CD4-positive, alpha-beta T cell treated with Interleukin-6 at 100 ng/mL for 8 hours (primary cell): ENCODE results near the gene SWAP70.

Experiments used
- DNase-seq: peaks from one replicate; pipeline ENCODE4 v3.0.0-alpha.2; 2020; ENCODE audit warnings: mixed read lengths, low spot score

SWAP70 gene

GRCh38 chr11:9776203-9776602, 112.3 kb downstream of the SWAP70 start:
- DNase-seq = no peak

DNA sequence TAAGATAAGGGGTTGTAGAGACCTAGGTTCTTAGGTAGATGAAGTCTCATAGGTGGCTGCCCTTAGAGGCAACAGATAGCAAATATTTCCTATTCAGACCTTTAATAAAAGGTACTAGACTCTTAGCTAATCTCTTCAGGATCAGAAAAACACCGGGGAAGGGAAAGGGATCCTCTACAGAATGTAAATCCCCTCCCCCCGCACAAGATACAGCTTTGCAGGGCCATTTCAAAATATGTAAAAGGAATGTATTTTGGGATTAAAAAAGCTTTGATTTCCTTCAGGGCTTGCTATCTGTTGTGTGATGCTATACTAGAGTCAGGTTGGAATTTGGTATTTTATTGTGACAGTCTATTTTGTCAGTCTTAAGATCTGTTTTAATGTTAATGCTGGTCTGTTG, 113.2 kb downstream of the SWAP70 start:
- no peak for DNase-seq

DNA sequence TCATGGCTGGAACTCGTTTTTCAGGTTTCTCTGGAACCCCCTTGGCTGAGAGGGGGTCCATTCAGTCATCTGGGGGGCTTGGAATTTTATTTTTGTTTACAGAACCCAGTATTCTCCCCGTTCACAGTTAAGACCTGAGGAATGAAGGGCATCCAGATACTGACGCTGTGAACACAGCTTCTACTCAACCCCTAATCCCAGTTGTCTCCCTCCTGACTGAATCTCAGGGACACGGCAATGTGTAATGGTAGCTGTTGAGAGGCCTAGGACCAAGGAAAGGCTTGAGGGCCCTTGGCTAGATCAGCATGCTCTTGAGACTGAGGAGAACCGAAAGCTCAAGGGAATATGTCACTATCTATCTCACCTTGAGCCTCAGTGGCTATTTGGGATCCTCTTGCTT, 113.6 kb downstream of the SWAP70 start:
- DNase-seq = no peak

DNA sequence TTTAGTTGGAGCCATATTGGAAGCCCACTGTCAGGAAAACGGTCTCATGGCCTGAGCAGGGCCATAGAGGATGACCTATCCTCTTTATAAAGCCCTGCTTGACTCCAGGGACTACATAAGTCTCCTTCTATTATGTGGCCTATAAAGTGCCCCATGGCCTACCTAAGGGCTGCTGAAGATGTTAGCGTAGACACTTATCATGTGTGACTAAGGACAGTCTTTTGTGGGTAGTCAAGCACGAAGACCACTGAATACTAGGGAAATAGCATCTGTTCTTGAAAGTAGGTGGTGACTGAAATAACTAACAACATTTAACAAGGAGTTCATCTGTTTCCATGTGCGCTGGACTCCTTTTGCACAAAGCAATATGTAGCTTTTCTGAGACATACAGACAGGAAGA, 117.1 kb downstream of the SWAP70 start:
- no peak for DNase-seq

- DNase-seq = no peak
Observed at GRCh38 chr11:9783986-9784385, 120.1 kb downstream of the SWAP70 start.

DNA sequence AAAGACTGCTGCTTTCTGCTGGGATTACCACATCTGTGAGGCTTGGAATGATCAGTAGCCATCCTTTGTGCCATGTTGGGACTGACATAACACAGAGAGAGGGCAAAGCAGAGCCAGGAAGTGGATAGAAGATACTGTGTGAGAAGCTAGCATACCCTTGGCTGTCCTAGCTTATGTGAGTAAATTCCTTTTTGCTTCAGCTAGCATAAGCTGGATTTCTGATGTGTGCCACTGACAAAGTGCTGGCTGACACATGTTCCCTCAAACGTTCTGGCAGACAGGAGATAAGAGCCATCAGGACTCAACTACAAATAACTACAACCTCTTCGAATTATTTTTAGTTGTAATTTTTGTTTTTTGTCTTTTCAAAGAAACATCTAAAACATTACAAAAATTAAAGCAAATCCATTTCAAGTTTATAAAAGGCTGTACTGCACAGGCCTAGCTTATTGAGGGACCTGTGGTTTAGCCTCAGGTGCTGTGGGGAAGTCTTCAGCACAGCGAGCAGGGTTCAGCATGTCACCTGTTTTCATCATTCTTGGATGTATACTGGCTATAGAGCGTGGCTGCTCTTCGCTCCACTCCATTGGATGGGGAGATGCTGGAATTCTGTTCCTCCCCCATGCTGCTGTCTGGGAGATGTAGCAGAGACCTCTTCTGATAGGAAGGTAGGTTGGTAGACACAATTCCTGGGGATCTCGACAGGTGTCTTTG, 120.9 kb downstream of the SWAP70 start:
- DNase-seq = no peak

- no peak for DNase-seq
Observed at GRCh38 chr11:9787260-9787659, 123.4 kb downstream of the SWAP70 start.

DNA sequence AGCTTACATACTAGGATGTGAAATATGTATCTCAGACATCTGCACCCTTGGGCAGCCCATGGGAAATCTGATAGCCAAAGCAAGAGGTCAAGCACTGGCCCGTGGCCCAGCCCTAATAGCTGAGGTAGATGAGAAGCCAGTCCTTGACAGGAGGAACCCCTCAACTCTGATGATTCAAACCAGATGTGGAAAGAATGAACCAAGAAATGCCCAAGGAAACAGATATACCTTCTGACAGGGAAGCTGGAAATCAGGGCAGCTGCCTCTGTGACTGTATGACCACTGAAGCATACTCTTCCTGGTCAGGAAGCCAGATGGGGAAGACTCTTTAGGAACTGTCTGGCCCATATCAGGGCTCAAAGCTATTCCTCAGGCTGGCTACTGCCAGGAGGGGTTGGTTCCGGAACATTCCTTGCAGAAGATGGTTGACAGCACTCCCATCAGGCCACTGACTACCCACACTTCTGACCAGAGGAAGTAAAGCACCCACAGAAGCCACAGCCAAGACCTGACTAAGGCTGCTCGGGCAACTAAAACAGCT, 124.2 kb downstream of the SWAP70 start:
- DNase-seq = no peak

DNA sequence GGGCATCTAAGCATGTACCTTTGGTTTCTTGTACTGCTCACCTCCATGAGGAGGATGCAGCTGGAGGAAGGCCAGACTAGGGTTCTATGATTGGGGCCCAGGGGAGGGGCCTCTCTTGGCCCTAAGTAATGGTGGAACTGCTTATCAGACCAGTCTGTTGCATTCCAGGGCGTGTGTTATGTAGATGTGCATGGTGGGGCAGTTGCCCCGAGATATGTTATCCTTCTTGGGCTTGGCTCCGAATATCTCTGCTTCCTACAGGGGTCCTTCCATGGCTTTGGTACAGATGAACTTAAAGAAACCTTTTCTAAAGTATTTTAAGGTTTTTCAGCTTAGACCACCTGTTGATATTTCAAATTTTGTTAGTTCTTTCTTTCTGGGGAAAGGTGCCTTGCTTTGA, 126.0 kb downstream of the SWAP70 start:
- no peak for DNase-seq

DNA sequence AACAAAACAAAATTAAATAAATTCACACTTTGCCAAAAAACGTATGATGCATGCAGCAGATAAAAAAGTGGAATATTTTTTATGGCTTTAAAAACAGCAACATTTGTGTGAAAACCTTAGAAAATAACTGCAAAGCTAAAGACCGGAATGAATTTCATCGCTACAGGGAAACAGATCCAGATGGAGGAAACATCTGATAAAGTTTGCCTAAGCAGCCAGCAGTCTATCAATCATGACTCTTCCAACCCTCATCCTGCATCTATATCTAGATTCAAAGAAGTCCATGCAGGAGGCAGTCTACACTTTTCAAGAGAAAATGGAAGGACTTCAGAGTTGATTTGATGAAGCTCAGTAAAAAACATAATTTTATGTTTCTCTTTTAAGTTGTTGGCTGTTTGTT, 126.8 kb downstream of the SWAP70 start:
- DNase-seq = no peak

- DNase-seq = no peak
Observed at GRCh38 chr11:9796266-9796665, 132.4 kb downstream of the SWAP70 start.

- DNase-seq = no peak
Observed at GRCh38 chr11:9796854-9797253, 133.0 kb downstream of the SWAP70 start.

GRCh38 chr11:9797300-9797699, 133.4 kb downstream of the SWAP70 start:
- DNase-seq = no peak

DNA sequence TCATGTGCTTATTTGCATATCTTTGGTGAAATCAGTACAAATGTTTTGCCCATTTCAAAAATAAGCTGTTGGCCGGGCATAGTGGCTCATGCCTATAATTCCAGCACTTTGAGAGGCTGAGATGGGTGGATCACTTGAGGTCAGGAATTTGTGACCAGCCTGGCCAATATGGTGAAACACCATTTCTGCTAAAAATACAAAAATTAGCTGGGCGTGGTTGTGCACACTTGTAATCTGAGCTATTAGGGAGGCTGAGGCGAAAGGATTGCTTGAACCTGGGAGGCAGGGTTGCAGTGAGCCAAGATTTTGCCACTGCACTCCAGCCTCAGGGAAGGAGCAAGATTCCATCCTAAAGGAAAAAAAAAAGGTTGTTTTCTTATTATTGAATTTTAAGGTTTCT, 136.0 kb downstream of the SWAP70 start:
- DNase-seq = no peak

DNA sequence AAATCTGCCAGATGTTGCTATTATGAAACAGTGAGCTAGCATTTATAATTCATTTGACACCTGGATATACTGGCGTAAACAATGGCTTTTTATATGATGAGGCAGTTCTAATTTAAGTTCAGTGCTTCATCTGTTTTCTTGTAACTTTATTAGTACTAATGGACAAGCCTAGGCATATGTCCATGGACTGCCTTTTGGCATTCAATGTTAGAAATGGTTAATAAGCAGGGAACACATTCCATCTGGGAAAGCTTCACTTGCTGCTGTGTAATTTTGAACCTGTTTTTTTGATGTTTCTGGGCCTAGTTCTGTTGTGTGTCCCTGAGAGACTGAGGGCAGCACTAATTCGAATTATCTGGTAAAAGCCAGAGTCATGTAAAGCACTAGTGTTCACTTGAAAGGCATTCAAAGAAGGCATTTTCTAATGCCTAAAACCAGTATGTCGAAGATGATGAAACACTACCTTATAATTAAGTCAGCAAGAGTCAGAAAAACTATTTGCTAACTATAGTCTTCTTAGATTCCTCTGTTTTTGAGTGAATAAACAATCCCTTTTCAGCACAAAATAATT, 138.5 kb downstream of the SWAP70 start:
- DNase-seq = no peak
